22Rv1 (cell line): ENCODE measurements around the gene EPB41L4B.
"Not testable (repeated sequence)": the region's sequence is repeated elsewhere in the genome, so short reads cannot be mapped to it uniquely, and the experiment has no call there.

Experiments
- CTCF ChIP-seq: fragments of 450-650 bp; IDR thresholded peaks from 2 replicates; pipeline ENCODE4 v1.5.1; 2017; ENCODE audit warnings: mild to moderate bottlenecking
- ZFX ChIP-seq: fragments of 450-650 bp; IDR thresholded peaks from 2 replicates; pipeline ENCODE4 v1.6.1; 2017; ENCODE audit warnings: antibody characterized with exemption, borderline replicate concordance

- TF ChIP-seq CTCF, ZFX: not testable (repeated sequence)
Measured at GRCh38 chr9:109126671-109127070, 194.2 kb downstream of the EPB41L4B start.
